Activated CD4-positive, alpha-beta T cell treated with anti-CD3 and anti-CD28 coated beads, Interleukin-2, amount 10 ng/mL, durations not matched to agents 7 days and 5 days (primary cell): Measurements from ENCODE around the gene TBL3. TPM values are rescaled to one million over a fixed set of nuclear protein-coding genes. Genes with fewer than 3 reads are reported as not detected.

ENCODE experiments used
- CTCF ChIA-PET: fragments of 350-600 bp; sonication (Branson Sonifier 250); formaldehyde crosslinking; loops from one replicate; lab custom pipeline; 2021; ENCODE audit warnings: antibody characterized with exemption; lab: Charles Lee
- POLR2A ChIA-PET: fragments of 350-600 bp; sonication (Branson Sonifier 250); formaldehyde crosslinking; loops from one replicate; lab custom pipeline; 2021; ENCODE audit warnings: antibody characterized with exemption; lab: Charles Lee
- DNase-seq: peaks from one replicate; pipeline ENCODE4 v3.0.0-alpha.2; 2020
- H3K27ac Mint-ChIP-seq: one replicate; pipeline ENCODE4 v1.8.0; 2021; ENCODE audit warnings: mild to moderate bottlenecking, moderate library complexity, mixed read lengths
- H3K27me3 Mint-ChIP-seq: one replicate; pipeline ENCODE4 v1.8.0; 2021; ENCODE audit warnings: mixed read lengths
- H3K36me3 Mint-ChIP-seq: one replicate; pipeline ENCODE4 v1.8.0; 2021; ENCODE audit warnings: low read depth, mixed read lengths
- H3K4me1 Mint-ChIP-seq: one replicate; pipeline ENCODE4 v1.8.0; 2021; ENCODE audit warnings: mixed read lengths
- H3K4me3 Mint-ChIP-seq: one replicate; pipeline ENCODE4 v1.8.0; 2021; ENCODE audit warnings: mild to moderate bottlenecking, moderate library complexity, mixed read lengths
- H3K9me3 Mint-ChIP-seq: one replicate; pipeline ENCODE4 v1.8.0; 2021; ENCODE audit warnings: mixed read lengths
- total RNA-seq, 2 experiments: library from RNA; stranded (reverse); gene quantifications; one replicate each; pipeline ENCODE4 v1.2.3, GENCODE V29; 2021

Gene TBL3
- 10 to 100 TPM; 26.1 to 27.0 TPM for total RNA-seq

GRCh38 chr16:1971796-1972489, at the start of gene TBL3:
Gene TBL3, plus strand, starts transcription at chr16:1972053. Its CDS starts 112 bp downstream, at chr16:1972165.
- no peaks in the 10 kb centered on the region for H3K27me3 Mint-ChIP-seq

GRCh38 chr16:1922357-1922756, 49.5 kb upstream of the TBL3 start:
- CTCF ChIA-PET, result interaction anchor here (1.5 kb wide), 1 partner anchor 14 kb away, joined by 4 read pairs; no protein-coding TSS in a partner anchor
- Mint-ChIP-seq H3K9me3 (no peaks in the 10 kb centered on the region), H3K4me3 (no peak overlapping the region), H3K27ac (no peak overlapping the region), H3K4me1 (no peaks in the 10 kb centered on the region), H3K27me3 (peaks cover 50% of the 10 kb centered on the region), H3K36me3 (no peaks in the 10 kb centered on the region)
- POLR2A ChIA-PET, result no interaction called here
- no peak for DNase-seq

More at GRCh38 chr16:1971796-1972489, at the start of gene TBL3:
- Mint-ChIP-seq H3K9me3 (no peaks in the 10 kb centered on the region), H3K27ac (peak within 1 kb of the TSS; percentile 99), H3K4me1 (peaks cover 21% of the 10 kb centered on the region), H3K4me3 (peak within 1 kb of the TSS; percentile 91), H3K36me3 (peaks cover 7% of the 10 kb centered on the region)
- ChIA-PET POLR2A (interaction anchor here (1.1 kb wide), 1 partner anchor 184 kb away, joined by 6 read pairs; the partner anchor contains the start of gene TRAF7), CTCF (interaction anchor here (0.8 to 1.6 kb wide), 3 partner anchors 9 to 32 kb away, joined by 3 to 5 read pairs (median 5); partner anchors contain the start of gene NOXO1)
- DNase-seq, result peak; percentile 96

GRCh38 chr16:1923299-1924034, 48.4 kb upstream of the TBL3 start:
- CTCF ChIA-PET, result interaction anchor here (0.6 to 1.7 kb wide), 6 partner anchors 14 to 1357 kb away, joined by 3 to 4 read pairs (median 4); partner anchors contain the start of gene NHLRC4
- Mint-ChIP-seq H3K27ac (no peak overlapping the region), H3K4me1 (peaks cover 2% of the 10 kb centered on the region), H3K36me3 (no peaks in the 10 kb centered on the region), H3K4me3 (no peak overlapping the region), H3K27me3 (peaks cover 49% of the 10 kb centered on the region), H3K9me3 (no peaks in the 10 kb centered on the region)
- DNase-seq, result no peak
- POLR2A ChIA-PET, result no interaction called here

- Mint-ChIP-seq H3K4me3 (no peak overlapping the region), H3K4me1 (peaks cover 3% of the 10 kb centered on the region), H3K36me3 (no peaks in the 10 kb centered on the region), H3K9me3 (no peaks in the 10 kb centered on the region), H3K27ac (no peak overlapping the region), H3K27me3 (peaks cover 44% of the 10 kb centered on the region)
- ChIA-PET POLR2A (no interaction called here), CTCF (interaction anchor here (0.6 to 1.7 kb wide), 2 partner anchors 29 to 1357 kb away, joined by 4 read pairs; partner anchors contain the start of gene NHLRC4)
- DNase-seq, result no peak
Measured at GRCh38 chr16:1924095-1924494, 47.8 kb upstream of the TBL3 start.

GRCh38 chr16:1926271-1926670, 45.6 kb upstream of the TBL3 start:
- POLR2A ChIA-PET, result no interaction called here
- Mint-ChIP-seq H3K27me3 (peaks cover 30% of the 10 kb centered on the region), H3K36me3 (no peaks in the 10 kb centered on the region)

GRCh38 chr16:1929105-1929504, 42.7 kb upstream of the TBL3 start:
- peak overlapping the region; percentile 61 for H3K4me3 Mint-ChIP-seq
- no peaks in the 10 kb centered on the region for H3K9me3 Mint-ChIP-seq
- ChIA-PET POLR2A (no interaction called here), CTCF (interaction anchor here (0.6 to 2.2 kb wide), 10 partner anchors 9 to 369 kb away, joined by 3 to 7 read pairs (median 3); partner anchors contain the start of gene TRAF7)
- peaks cover 7% of the 10 kb centered on the region for H3K27me3 Mint-ChIP-seq
- peaks cover 4% of the 10 kb centered on the region for H3K4me1 Mint-ChIP-seq
- H3K27ac Mint-ChIP-seq, result peak overlapping the region; percentile 33
- H3K36me3 Mint-ChIP-seq, result no peaks in the 10 kb centered on the region
- no peak for DNase-seq

More at GRCh38 chr16:1926271-1926670, 45.6 kb upstream of the TBL3 start:
- no peak for DNase-seq
- Mint-ChIP-seq H3K27ac (no peak overlapping the region), H3K9me3 (no peaks in the 10 kb centered on the region), H3K4me1 (peaks cover 4% of the 10 kb centered on the region), H3K4me3 (no peak overlapping the region)
- CTCF ChIA-PET, result no interaction called here

GRCh38 chr16:1929578-1930337, 42.1 kb upstream of the TBL3 start:
- Mint-ChIP-seq H3K36me3 (no peaks in the 10 kb centered on the region), H3K4me1 (peaks cover 4% of the 10 kb centered on the region)
- POLR2A ChIA-PET, result no interaction called here

GRCh38 chr16:1930338-1930720, 41.5 kb upstream of the TBL3 start:
- H3K4me1 Mint-ChIP-seq, result peaks cover 4% of the 10 kb centered on the region
- ChIA-PET POLR2A (no interaction called here), CTCF (interaction anchor here (0.6 to 1.7 kb wide), 4 partner anchors 10 to 523 kb away, joined by 3 to 5 read pairs (median 3); no protein-coding TSS in a partner anchor)
- no peak overlapping the region for H3K4me3 Mint-ChIP-seq
- H3K9me3 Mint-ChIP-seq, result no peaks in the 10 kb centered on the region
- H3K27me3 Mint-ChIP-seq, result no peaks in the 10 kb centered on the region
- H3K27ac Mint-ChIP-seq, result no peak overlapping the region
- H3K36me3 Mint-ChIP-seq, result no peaks in the 10 kb centered on the region
- DNase-seq, result no peak

More at GRCh38 chr16:1929578-1930337, 42.1 kb upstream of the TBL3 start:
- Mint-ChIP-seq H3K27me3 (peaks cover 1% of the 10 kb centered on the region), H3K4me3 (peak overlapping the region; percentile 47), H3K27ac (no peak overlapping the region), H3K9me3 (no peaks in the 10 kb centered on the region)
- CTCF ChIA-PET, result interaction anchor here (0.6 to 2.2 kb wide), 9 partner anchors 9 to 368 kb away, joined by 3 to 7 read pairs (median 3); partner anchors contain the start of gene TRAF7
- DNase-seq, result peak; percentile 89

- Mint-ChIP-seq H3K4me3 (no peak overlapping the region), H3K36me3 (peaks cover 4% of the 10 kb centered on the region), H3K9me3 (no peaks in the 10 kb centered on the region), H3K4me1 (peaks cover 4% of the 10 kb centered on the region), H3K27me3 (no peaks in the 10 kb centered on the region), H3K27ac (no peak overlapping the region)
- no peak for DNase-seq
- ChIA-PET CTCF (interaction anchor here (0.5 to 0.8 kb wide), 3 partner anchors 9 to 1309 kb away, joined by 3 read pairs; no protein-coding TSS in a partner anchor), POLR2A (no interaction called here)
Measured at GRCh38 chr16:1932050-1933028, 39.5 kb upstream of the TBL3 start.

- CTCF ChIA-PET, result interaction anchor here (0.6 kb wide), 1 partner anchor 1310 kb away, joined by 3 read pairs; no protein-coding TSS in a partner anchor
Measured at GRCh38 chr16:1933097-1933661, 38.7 kb upstream of the TBL3 start.

GRCh38 chr16:1936945-1937479, 34.8 kb upstream of the TBL3 start:
- H3K27me3 Mint-ChIP-seq, result no peaks in the 10 kb centered on the region
- no peak for DNase-seq
- H3K27ac Mint-ChIP-seq, result no peak overlapping the region
- H3K4me3 Mint-ChIP-seq, result no peak overlapping the region
- H3K9me3 Mint-ChIP-seq, result no peaks in the 10 kb centered on the region
- POLR2A ChIA-PET, result interaction anchor here (0.6 kb wide), 1 partner anchor 498 kb away, joined by 3 read pairs; no protein-coding TSS in a partner anchor
- CTCF ChIA-PET, result interaction anchor here (0.8 kb wide), 1 partner anchor 14 kb away, joined by 3 read pairs; no protein-coding TSS in a partner anchor
- peaks cover 8% of the 10 kb centered on the region for H3K4me1 Mint-ChIP-seq
- H3K36me3 Mint-ChIP-seq, result peaks cover 6% of the 10 kb centered on the region

More at GRCh38 chr16:1933097-1933661, 38.7 kb upstream of the TBL3 start:
- Mint-ChIP-seq H3K36me3 (peaks cover 6% of the 10 kb centered on the region), H3K4me3 (no peak overlapping the region), H3K4me1 (peaks cover 2% of the 10 kb centered on the region), H3K27ac (no peak overlapping the region), H3K27me3 (no peaks in the 10 kb centered on the region), H3K9me3 (no peaks in the 10 kb centered on the region)
- POLR2A ChIA-PET, result no interaction called here
- DNase-seq, result no peak
